Measurements from ENCODE around the gene FTSJ1.

FTSJ1 gene

GRCh38 chrX:48458711-48459110 is 17.3 kb upstream of the FTSJ1 start:
- no peak for FAIRE-seq
- TF ChIP-seq CTCF (IDR thresholded peaks at IDR 0.05; ENCODE audit: insufficient read depth, missing control alignments), result no peak
- no peak for DNase-seq (ENCODE audit: insufficient read length, low spot score)

GRCh38 chrX:48459483-48459882 is 16.5 kb upstream of the FTSJ1 start:
- FAIRE-seq, result no peak
- TF ChIP-seq CTCF (IDR thresholded peaks at IDR 0.05; ENCODE audit: insufficient read depth, missing control alignments), result no peak
- DNase-seq (ENCODE audit: insufficient read length, low spot score), result no peak

DNA sequence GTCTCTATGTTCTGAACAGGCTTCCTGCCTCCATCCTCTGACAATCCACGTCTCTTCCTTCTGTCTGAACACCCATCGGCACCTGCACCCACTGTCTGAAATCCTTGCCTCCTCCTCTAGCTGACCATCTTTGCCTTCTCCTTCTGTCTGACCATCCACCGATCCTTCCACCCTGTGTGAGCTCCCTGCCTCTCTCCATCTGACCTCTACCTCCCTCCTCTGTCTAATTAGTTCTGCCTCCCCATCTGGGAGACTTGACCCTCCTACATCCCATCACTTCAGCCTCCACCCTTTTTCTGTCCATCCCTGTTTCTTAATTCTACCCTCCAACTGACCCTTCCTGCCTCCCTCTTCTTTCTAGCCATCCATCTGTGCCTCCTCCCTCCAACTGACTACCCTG is 16.0 kb upstream of the FTSJ1 start:
- TF ChIP-seq CTCF (IDR thresholded peaks at IDR 0.05; ENCODE audit: insufficient read depth, missing control alignments), result no peak
- FAIRE-seq (no peak), DNase-seq (ENCODE audit: insufficient read length, low spot score) (no peak)

- no peak for TF ChIP-seq CTCF (IDR thresholded peaks at IDR 0.05; ENCODE audit: insufficient read depth, missing control alignments)
- no peak for DNase-seq (ENCODE audit: insufficient read length, low spot score)
- FAIRE-seq, result no peak
Measured at GRCh38 chrX:48460606-48461005, 15.4 kb upstream of the FTSJ1 start.

DNA sequence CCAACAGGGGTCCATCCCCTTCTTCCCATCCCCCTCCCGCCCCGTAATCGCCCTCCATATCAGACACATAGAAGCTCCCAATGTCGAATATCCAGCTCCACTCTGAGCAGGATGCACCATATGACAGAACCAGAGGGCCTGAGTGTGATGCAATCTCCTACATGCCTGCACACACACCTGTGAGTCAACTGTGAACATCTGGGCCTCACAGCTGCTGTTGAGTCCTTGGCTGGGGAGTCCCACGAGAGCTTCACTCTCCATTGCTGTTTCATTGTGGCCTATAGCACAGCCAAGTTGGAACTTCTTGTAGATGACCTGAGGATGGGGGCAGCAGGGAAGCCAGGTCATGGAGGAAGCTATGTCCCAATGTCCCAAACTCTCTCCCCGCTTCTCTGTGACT is 14.2 kb upstream of the FTSJ1 start:
- DNase-seq (ENCODE audit: insufficient read length, low spot score) (no peak), FAIRE-seq (no peak)
- TF ChIP-seq CTCF (IDR thresholded peaks at IDR 0.05; ENCODE audit: insufficient read depth, missing control alignments), result no peak

- TF ChIP-seq CTCF (IDR thresholded peaks at IDR 0.05; ENCODE audit: insufficient read depth, missing control alignments), result no peak
- DNase-seq (ENCODE audit: insufficient read length, low spot score) (no peak), FAIRE-seq (no peak)
Measured at GRCh38 chrX:48465336-48465933, 10.6 kb upstream of the FTSJ1 start.

GRCh38 chrX:48466696-48467095 is 9.3 kb upstream of the FTSJ1 start:
- no peak for FAIRE-seq
- no peak for DNase-seq (ENCODE audit: insufficient read length, low spot score)
- TF ChIP-seq CTCF (IDR thresholded peaks at IDR 0.05; ENCODE audit: insufficient read depth, missing control alignments), result peak; percentile 23

Measured in D721Med (cell line).